Osteoblast (primary cell): Measurements from ENCODE around the gene FASN. TPM values are rescaled to one million over a fixed set of nuclear protein-coding genes. Genes with fewer than 3 reads are reported as not detected.

ENCODE experiments used
- DNase-seq: peaks from one replicate; pipeline ENCODE4 v3.0.0; 2011; ENCODE audit warnings: low spot score, mixed read lengths; ENCODE audit not compliant: insufficient read length; ENCODE audit errors: missing footprints
- H2AFZ ChIP-seq: 2 replicates; pipeline ENCODE4 v1.6.0; 2011; ENCODE audit warnings: mild to moderate bottlenecking, low read length
- H3K27ac ChIP-seq: 2 replicates; pipeline ENCODE4 v1.5.1; 2011; ENCODE audit warnings: mild to moderate bottlenecking, low read depth, low read length, moderate library complexity
- H3K27me3 ChIP-seq: 2 replicates; pipeline ENCODE4 v1.6.0; 2012; ENCODE audit warnings: mild to moderate bottlenecking, control low read depth, inconsistent platforms, low read length, moderate library complexity; ENCODE audit not compliant: insufficient read depth
- H3K36me3 ChIP-seq: 2 replicates; pipeline ENCODE4 v1.5.1; 2011; ENCODE audit warnings: mild to moderate bottlenecking, low read length, control low read depth, moderate library complexity; ENCODE audit not compliant: insufficient read depth
- H3K4me1 ChIP-seq: 2 replicates; pipeline ENCODE4 v1.5.1; 2011; ENCODE audit warnings: mild to moderate bottlenecking, low read length, control low read depth, moderate library complexity; ENCODE audit not compliant: insufficient read depth
- H3K4me2 ChIP-seq: 2 replicates; pipeline ENCODE4 v1.6.0; 2011; ENCODE audit warnings: mild to moderate bottlenecking, low read length; ENCODE audit not compliant: insufficient read depth
- H3K4me3 ChIP-seq: fragments of 200-600 bp; sonication (generic); 3 replicates; pipeline ENCODE4 v1.5.1; 2012; ENCODE audit warnings: mild to moderate bottlenecking, low read length, inconsistent platforms; ENCODE audit not compliant: insufficient read depth
- H3K79me2 ChIP-seq: 2 replicates; pipeline ENCODE4 v1.6.0; 2012; ENCODE audit warnings: mild to moderate bottlenecking, low read length, control low read depth, inconsistent platforms; ENCODE audit not compliant: insufficient read depth
- H3K9me3 ChIP-seq: 2 replicates; pipeline ENCODE4 v1.5.1; 2011; ENCODE audit warnings: low read depth, low read length, control low read depth
- H4K20me1 ChIP-seq: 2 replicates; pipeline ENCODE4 v1.6.0; 2012; ENCODE audit warnings: mild to moderate bottlenecking, low read length, control low read depth; ENCODE audit not compliant: insufficient read depth
- CTCF ChIP-seq: IDR thresholded peaks from 2 replicates; pipeline ENCODE4 v1.5.1; 2011; ENCODE audit warnings: mild to moderate bottlenecking, low read depth, low read length, moderate library complexity; ENCODE audit errors: extremely low read depth
- total RNA-seq: library from RNA; depleted of rRNA; stranded (reverse); fragments of >200 nt; gene quantifications from 2 replicates; pipeline ENCODE4 v1.2.3, GENCODE V29; 2012

The FASN gene
- total RNA-seq, 1 donor = 142 TPM

- H3K79me2 ChIP-seq = no peaks in the 10 kb centered on the region
- H3K4me2 ChIP-seq = no peak overlapping the region
- H3K9me3 ChIP-seq = no peaks in the 10 kb centered on the region
- no peaks in the 10 kb centered on the region for H3K27me3 ChIP-seq
- no peak for DNase-seq
- no peak overlapping the region for H2AFZ ChIP-seq
- TF ChIP-seq CTCF = no peak
- peaks cover 32% of the 10 kb centered on the region for H3K36me3 ChIP-seq
- H3K4me3 ChIP-seq = no peak overlapping the region
- no peaks in the 10 kb centered on the region for H4K20me1 ChIP-seq
- H3K4me1 ChIP-seq = no peaks in the 10 kb centered on the region
- no peak overlapping the region for H3K27ac ChIP-seq
Observed at GRCh38 chr17:82078433-82078832, 19.6 kb downstream of the FASN start.

GRCh38 chr17:82077617-82078358 is 20.2 kb downstream of the FASN start:
- no peaks in the 10 kb centered on the region for H3K9me3 ChIP-seq
- TF ChIP-seq CTCF = no peak
- no peak overlapping the region for H3K4me2 ChIP-seq
- H2AFZ ChIP-seq = no peak overlapping the region
- H3K79me2 ChIP-seq = no peaks in the 10 kb centered on the region
- H3K27ac ChIP-seq = no peak overlapping the region
- H3K4me3 ChIP-seq = no peak overlapping the region
- H3K36me3 ChIP-seq = peaks cover 29% of the 10 kb centered on the region
- no peaks in the 10 kb centered on the region for H3K27me3 ChIP-seq
- no peaks in the 10 kb centered on the region for H3K4me1 ChIP-seq
- DNase-seq = no peak
- no peaks in the 10 kb centered on the region for H4K20me1 ChIP-seq

GRCh38 chr17:82076785-82077591 is 21.0 kb downstream of the FASN start:
- H4K20me1 ChIP-seq = no peaks in the 10 kb centered on the region
- H3K4me2 ChIP-seq = no peak overlapping the region
- no peak overlapping the region for H2AFZ ChIP-seq
- H3K27ac ChIP-seq = no peak overlapping the region
- H3K27me3 ChIP-seq = no peaks in the 10 kb centered on the region
- H3K4me3 ChIP-seq = no peak overlapping the region
- TF ChIP-seq CTCF = no peak
- H3K9me3 ChIP-seq = no peaks in the 10 kb centered on the region
- H3K4me1 ChIP-seq = no peaks in the 10 kb centered on the region
- DNase-seq = no peak
- no peaks in the 10 kb centered on the region for H3K79me2 ChIP-seq
- H3K36me3 ChIP-seq = peaks cover 21% of the 10 kb centered on the region
